HFF-Myc (cell line): ENCODE data around the gene PTPRK.

Source experiments
- DNase-seq: peaks from one replicate; pipeline ENCODE4 v3.0.0-alpha.2; 2011; ENCODE audit warnings: low read depth; ENCODE audit errors: extremely low read depth
- H3K4me3 ChIP-seq: replicated peaks from 2 replicates; pipeline ENCODE4 v1.5.1; 2011; ENCODE audit warnings: low read depth, mild to moderate bottlenecking, control low read depth, low read length
- TF ChIP-seq, protein P1 (sequence below): IDR thresholded peaks from 2 replicates; pipeline ENCODE4 v1.5.1; 2012; ENCODE audit warnings: mild to moderate bottlenecking, low read depth, low read length, control low read depth; ENCODE audit errors: missing control alignments

The PTPRK gene

GRCh38 chr6:128511506-128511905, 8.9 kb downstream of the PTPRK start:
- no peak for DNase-seq
- no peak overlapping the region for H3K4me3 ChIP-seq
- TF ChIP-seq, protein P1, sequence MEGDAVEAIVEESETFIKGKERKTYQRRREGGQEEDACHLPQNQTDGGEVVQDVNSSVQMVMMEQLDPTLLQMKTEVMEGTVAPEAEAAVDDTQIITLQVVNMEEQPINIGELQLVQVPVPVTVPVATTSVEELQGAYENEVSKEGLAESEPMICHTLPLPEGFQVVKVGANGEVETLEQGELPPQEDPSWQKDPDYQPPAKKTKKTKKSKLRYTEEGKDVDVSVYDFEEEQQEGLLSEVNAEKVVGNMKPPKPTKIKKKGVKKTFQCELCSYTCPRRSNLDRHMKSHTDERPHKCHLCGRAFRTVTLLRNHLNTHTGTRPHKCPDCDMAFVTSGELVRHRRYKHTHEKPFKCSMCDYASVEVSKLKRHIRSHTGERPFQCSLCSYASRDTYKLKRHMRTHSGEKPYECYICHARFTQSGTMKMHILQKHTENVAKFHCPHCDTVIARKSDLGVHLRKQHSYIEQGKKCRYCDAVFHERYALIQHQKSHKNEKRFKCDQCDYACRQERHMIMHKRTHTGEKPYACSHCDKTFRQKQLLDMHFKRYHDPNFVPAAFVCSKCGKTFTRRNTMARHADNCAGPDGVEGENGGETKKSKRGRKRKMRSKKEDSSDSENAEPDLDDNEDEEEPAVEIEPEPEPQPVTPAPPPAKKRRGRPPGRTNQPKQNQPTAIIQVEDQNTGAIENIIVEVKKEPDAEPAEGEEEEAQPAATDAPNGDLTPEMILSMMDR, result no peak

GRCh38 chr6:128509709-128510108, 10.7 kb downstream of the PTPRK start:
- H3K4me3 ChIP-seq, result no peak overlapping the region
- DNase-seq, result no peak
- TF ChIP-seq, protein P1, result no peak

DNA sequence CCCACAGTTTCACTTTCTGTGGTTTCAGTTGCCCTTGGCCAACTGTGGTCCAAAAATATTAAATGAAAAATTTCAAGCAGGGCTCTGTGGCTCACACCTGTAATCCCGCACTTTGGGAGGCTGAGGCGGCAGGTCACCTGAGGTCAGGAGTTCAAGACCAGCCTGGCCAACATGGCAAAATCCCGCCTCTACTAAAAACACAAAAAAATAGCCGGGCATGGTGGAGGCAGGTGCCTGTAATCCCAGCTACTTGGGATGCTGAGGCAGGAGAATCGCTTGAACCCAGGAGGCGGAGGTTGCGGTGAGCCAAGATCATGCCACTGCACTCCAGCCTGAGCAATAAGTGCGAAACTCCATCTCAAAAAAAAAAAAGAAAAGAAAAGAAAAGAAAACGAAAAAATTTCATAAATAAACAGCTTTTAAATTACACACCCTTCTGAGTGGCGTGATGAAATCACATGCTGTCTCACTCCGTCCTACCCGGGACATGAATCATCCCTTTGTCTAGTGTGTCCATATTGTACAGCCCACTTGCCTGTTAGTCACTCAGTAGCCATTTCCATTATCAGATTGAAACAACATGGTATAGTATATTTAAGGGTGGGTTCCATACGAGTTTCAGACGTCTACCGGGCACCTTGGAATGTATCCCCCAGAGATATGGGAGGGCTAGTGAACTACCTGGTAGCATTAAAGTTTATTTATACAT, 11.7 kb downstream of the PTPRK start:
- TF ChIP-seq, protein P1, result no peak
- no peak overlapping the region for H3K4me3 ChIP-seq
- peak; percentile 75 for DNase-seq

- no peak overlapping the region for H3K4me3 ChIP-seq
- DNase-seq, result no peak
- TF ChIP-seq, protein P1, result no peak
These were observed 12.8 kb downstream of the PTPRK start for GRCh38 chr6:128507337-128508310.

GRCh38 chr6:128505603-128506002, 14.8 kb downstream of the PTPRK start:
- DNase-seq, result no peak
- H3K4me3 ChIP-seq, result no peak overlapping the region
- TF ChIP-seq, protein P1, result no peak

DNA sequence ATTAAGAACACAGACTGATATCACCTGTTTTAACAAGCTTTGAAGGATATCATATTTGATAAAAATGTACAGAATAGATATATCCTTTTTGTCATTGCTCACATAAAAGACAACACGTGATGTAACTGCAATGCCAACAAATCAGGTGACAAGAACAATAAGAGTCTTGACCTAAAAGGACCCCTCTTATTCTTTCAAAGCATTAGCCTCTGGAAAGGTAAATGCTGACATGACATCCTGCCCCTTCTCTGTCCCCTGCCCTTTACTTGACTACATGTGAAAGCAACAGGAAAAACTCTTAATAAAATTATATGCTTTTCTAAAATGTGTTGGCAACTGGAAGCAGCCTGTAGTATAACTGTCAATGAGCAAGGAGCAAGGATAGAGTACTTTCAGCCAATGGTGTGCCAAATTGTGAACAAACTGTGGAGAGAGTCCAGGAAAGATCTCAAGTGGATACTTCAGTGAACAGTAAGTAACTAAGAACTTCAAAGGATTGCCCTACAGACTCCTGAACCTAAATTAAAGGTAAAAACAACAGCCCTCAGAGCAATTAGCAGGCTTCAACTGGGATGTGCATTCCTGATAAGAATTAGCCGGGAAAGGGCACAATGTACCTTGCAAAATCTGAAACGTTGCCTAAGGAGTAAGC, 16.3 kb downstream of the PTPRK start:
- no peak overlapping the region for H3K4me3 ChIP-seq
- TF ChIP-seq, protein P1, result no peak
- no peak for DNase-seq
